Measurements from ENCODE around the gene PCDHB1.

DNA sequence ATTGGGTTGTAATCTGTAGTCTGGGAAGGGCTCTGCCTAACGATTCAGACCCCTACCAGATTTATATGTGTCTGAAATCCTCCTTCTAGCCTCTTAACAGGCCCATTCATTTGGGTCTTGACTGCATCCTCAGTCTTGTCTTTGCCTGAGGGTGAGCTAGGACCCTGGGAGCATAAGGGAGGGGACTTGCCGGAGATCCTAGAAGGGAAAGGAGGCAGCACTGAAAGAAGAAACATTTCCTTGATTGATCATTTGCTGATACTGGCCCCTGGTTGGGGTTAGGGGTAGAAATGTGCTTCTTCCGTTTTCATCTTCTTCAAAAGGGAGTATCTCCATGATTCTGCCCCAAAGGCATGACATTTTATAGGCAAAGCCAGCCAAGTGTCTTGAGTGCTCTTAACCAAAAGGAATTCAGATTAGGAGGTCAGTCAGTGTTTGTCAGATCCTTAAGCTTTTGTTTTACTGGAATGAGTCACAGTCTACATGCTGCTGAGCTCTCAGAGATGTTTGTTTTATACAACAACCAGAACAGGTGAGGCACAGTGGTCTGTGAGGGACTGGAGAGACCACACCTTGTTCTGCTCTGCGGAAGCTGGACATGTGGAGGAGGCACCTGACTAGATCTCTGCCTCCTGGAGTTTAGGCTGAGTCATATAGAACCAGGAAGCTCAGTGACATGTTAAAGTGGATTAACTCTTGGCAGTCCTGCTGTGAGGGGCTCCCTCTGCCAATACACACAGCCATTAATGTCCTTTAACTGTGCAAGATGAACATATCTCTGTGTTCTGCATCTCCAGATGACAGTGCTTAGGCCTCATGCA, 47.2 kb upstream of the PCDHB1 start:
- TF ChIP-seq, protein P1, sequence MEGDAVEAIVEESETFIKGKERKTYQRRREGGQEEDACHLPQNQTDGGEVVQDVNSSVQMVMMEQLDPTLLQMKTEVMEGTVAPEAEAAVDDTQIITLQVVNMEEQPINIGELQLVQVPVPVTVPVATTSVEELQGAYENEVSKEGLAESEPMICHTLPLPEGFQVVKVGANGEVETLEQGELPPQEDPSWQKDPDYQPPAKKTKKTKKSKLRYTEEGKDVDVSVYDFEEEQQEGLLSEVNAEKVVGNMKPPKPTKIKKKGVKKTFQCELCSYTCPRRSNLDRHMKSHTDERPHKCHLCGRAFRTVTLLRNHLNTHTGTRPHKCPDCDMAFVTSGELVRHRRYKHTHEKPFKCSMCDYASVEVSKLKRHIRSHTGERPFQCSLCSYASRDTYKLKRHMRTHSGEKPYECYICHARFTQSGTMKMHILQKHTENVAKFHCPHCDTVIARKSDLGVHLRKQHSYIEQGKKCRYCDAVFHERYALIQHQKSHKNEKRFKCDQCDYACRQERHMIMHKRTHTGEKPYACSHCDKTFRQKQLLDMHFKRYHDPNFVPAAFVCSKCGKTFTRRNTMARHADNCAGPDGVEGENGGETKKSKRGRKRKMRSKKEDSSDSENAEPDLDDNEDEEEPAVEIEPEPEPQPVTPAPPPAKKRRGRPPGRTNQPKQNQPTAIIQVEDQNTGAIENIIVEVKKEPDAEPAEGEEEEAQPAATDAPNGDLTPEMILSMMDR (IDR thresholded peaks at IDR 0.05; ENCODE audit: poor library complexity) = no peak
- TF ChIP-seq EZH2 (IDR thresholded peaks at IDR 0.05; ENCODE audit: borderline replicate concordance) = no peak
- TF ChIP-seq EZH2phosphoT487 (IDR thresholded peaks at IDR 0.05; ENCODE audit: low read depth, severe bottlenecking, unreplicated experiment) = no peak
